Chondrocyte (in vitro differentiated cells): ENCODE data around the gene ESRRG. TPM values are rescaled to one million over a fixed set of nuclear protein-coding genes. Genes with fewer than 3 reads are reported as not detected.

Experiments used
- DNase-seq: peaks from one replicate; pipeline ENCODE4 v3.0.0; 2021; ENCODE audit warnings: mixed read lengths, low spot score
- H3K27ac Mint-ChIP-seq: one replicate; pipeline ENCODE4 v1.8.0; 2021; ENCODE audit warnings: mild to moderate bottlenecking, moderate library complexity, mixed read lengths; ENCODE audit not compliant: unreplicated experiment
- H3K27me3 Mint-ChIP-seq: 2 replicates; pipeline ENCODE4 v1.8.0; 2021; ENCODE audit warnings: low read depth, mixed read lengths
- H3K36me3 Mint-ChIP-seq: 2 replicates; pipeline ENCODE4 v1.8.0; 2021; ENCODE audit warnings: low read depth, mixed read lengths
- H3K4me1 Mint-ChIP-seq: 2 replicates; pipeline ENCODE4 v1.8.0; 2021; ENCODE audit warnings: low read depth, mild to moderate bottlenecking, mixed read lengths
- H3K4me3 Mint-ChIP-seq: one replicate; pipeline ENCODE4 v1.8.0; 2021; ENCODE audit warnings: mild to moderate bottlenecking, moderate library complexity, mixed read lengths; ENCODE audit not compliant: unreplicated experiment
- H3K9me3 Mint-ChIP-seq: 2 replicates; pipeline ENCODE4 v1.8.0; 2021; ENCODE audit warnings: low read depth, mixed read lengths
- total RNA-seq: library from RNA; stranded (reverse); gene quantifications from 3 replicates; pipeline ENCODE4 v1.2.1, GENCODE V29; 2021
- TF ChIP-seq, protein P1 (sequence below): fragments of 200-600 bp; sonication (generic); IDR thresholded peaks from 2 replicates; pipeline ENCODE4 v1.5.0; 2021; ENCODE audit warnings: antibody characterized with exemption, mild to moderate bottlenecking, moderate library complexity

The ESRRG gene
- total RNA-seq, 1 donor from 2014 or later, result not detected

GRCh38 chr1:216612291-216612690 is 110.9 kb downstream of the ESRRG start:
- TF ChIP-seq, protein P1, sequence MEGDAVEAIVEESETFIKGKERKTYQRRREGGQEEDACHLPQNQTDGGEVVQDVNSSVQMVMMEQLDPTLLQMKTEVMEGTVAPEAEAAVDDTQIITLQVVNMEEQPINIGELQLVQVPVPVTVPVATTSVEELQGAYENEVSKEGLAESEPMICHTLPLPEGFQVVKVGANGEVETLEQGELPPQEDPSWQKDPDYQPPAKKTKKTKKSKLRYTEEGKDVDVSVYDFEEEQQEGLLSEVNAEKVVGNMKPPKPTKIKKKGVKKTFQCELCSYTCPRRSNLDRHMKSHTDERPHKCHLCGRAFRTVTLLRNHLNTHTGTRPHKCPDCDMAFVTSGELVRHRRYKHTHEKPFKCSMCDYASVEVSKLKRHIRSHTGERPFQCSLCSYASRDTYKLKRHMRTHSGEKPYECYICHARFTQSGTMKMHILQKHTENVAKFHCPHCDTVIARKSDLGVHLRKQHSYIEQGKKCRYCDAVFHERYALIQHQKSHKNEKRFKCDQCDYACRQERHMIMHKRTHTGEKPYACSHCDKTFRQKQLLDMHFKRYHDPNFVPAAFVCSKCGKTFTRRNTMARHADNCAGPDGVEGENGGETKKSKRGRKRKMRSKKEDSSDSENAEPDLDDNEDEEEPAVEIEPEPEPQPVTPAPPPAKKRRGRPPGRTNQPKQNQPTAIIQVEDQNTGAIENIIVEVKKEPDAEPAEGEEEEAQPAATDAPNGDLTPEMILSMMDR, result no peak
- H3K36me3 Mint-ChIP-seq, result no peaks in the 10 kb centered on the region

DNA sequence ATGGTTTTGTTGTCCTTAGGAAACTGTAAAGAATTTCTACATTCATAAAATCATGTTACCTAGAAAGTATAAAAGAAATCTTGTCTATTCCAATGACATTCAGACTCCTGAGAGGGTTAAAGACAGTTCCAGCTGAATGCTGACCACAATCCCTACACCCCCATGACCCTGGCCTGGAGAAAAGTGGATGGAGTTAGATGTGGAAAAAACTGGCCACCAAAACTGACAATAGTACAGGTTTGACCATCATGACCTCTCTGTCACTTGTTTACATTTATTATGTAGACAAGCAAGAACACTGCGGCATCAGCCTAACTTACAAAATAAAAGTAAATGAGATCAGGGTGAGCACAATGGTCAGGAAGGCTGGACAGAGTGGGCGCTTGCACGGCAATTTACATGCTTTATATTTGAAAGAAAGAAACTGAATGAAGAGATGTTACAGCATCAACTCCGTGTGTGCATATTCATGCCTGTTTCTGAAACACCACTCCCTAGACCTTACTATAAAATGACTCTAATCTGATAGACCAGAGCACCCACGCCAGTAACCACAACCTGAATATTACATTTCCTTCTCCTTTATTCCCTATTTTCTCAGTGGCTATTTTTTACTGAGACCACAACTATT is 116.0 kb downstream of the ESRRG start:
- Mint-ChIP-seq H3K27ac (no peak overlapping the region), H3K9me3 (no peaks in the 10 kb centered on the region), H3K4me3 (no peak overlapping the region), H3K27me3 (peaks cover 42% of the 10 kb centered on the region), H3K36me3 (no peaks in the 10 kb centered on the region), H3K4me1 (no peaks in the 10 kb centered on the region)
- TF ChIP-seq, protein P1, result no peak
- DNase-seq, result no peak

More at GRCh38 chr1:216612291-216612690, 110.9 kb downstream of the ESRRG start:
- Mint-ChIP-seq H3K9me3 (no peaks in the 10 kb centered on the region), H3K27ac (no peak overlapping the region), H3K4me3 (no peak overlapping the region), H3K4me1 (no peaks in the 10 kb centered on the region), H3K27me3 (peaks cover 31% of the 10 kb centered on the region)
- no peak for DNase-seq

- Mint-ChIP-seq H3K36me3 (no peaks in the 10 kb centered on the region), H3K4me3 (no peak overlapping the region), H3K27ac (no peak overlapping the region), H3K27me3 (peaks cover 40% of the 10 kb centered on the region), H3K4me1 (peaks cover 4% of the 10 kb centered on the region), H3K9me3 (no peaks in the 10 kb centered on the region)
- no peak for DNase-seq
- TF ChIP-seq, protein P1, result no peak
Measured at GRCh38 chr1:216606047-216606637, 117.1 kb downstream of the ESRRG start.

GRCh38 chr1:216604771-216605170 is 118.5 kb downstream of the ESRRG start:
- TF ChIP-seq, protein P1, result no peak
- peaks cover 39% of the 10 kb centered on the region for H3K27me3 Mint-ChIP-seq
- H3K4me3 Mint-ChIP-seq, result no peak overlapping the region
- H3K9me3 Mint-ChIP-seq, result no peaks in the 10 kb centered on the region
- no peaks in the 10 kb centered on the region for H3K36me3 Mint-ChIP-seq
- H3K27ac Mint-ChIP-seq, result no peak overlapping the region
- peaks cover 12% of the 10 kb centered on the region for H3K4me1 Mint-ChIP-seq
- DNase-seq, result no peak

DNA sequence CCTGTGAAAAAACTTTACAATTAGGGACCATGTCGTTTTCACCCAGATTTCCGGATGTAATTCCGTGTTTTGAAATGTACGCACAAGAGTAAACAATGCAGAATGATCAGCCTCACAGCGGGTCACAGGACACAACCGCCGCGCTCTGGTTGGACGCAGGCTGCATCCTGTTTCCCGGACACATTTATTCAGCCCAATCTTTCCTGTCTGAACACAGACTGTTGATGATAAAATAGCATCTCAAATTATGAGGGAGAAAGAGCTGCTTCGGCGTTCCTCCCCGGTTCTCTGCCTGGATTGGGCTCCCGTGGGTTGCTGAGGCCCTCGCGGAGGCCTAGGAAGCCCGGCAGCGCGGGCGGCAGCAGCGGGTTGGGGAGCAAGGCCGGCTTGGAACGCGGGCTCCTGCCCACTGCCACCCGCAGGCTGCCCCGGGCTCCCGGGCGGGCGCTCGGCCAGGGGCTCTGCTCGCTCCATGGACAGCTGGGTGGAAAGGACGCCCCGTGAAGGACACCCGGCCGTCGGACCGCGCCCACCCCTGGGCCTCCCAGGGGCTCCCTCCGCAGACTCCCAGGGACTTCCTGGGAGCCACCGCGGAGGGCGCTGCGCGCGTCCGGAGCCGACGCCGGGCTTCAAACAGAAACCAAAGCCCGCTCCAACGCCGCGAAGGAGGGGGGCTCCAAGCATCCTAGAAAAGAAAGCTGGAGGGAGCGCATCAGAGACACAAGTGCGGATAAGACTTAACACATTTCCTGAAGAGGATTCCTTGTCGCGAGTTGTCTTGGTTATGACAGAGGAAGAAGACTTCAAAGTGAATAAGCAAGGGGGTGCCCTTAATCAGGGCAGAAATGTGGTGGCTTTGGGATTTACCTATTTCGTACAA is 122.3 kb downstream of the ESRRG start:
- H3K4me3 Mint-ChIP-seq, result peak overlapping the region; percentile 81
- peaks cover 12% of the 10 kb centered on the region for H3K4me1 Mint-ChIP-seq
- DNase-seq, result peak; percentile 83
- H3K9me3 Mint-ChIP-seq, result no peaks in the 10 kb centered on the region
- peak overlapping the region; percentile 83 for H3K27ac Mint-ChIP-seq
- H3K36me3 Mint-ChIP-seq, result no peaks in the 10 kb centered on the region
- TF ChIP-seq, protein P1, result peak; percentile 79
- H3K27me3 Mint-ChIP-seq, result peaks cover 39% of the 10 kb centered on the region
